Right lung (tissue), 5 donors: ENCODE results near the gene SRR. TPM values are rescaled to one million over a fixed set of nuclear protein-coding genes. Genes with fewer than 3 reads are reported as not detected.
"Not testable (repeated sequence)": the region's sequence is repeated elsewhere in the genome, so short reads cannot be mapped to it uniquely, and the experiment has no call there.

Source experiments
- DNase-seq, 2 donors: peaks; one replicate each; pipeline ENCODE4 v3.0.0-alpha.2; 2013
- polyA plus RNA-seq, 5 donors: library from polyadenylated mRNA; unstranded; fragments of 120-200 nt; gene quantifications; one replicate each; pipeline versions ENCODE4 v1.2.1 to v1.2.3, GENCODE V29; 2013; ENCODE audit warnings: inconsistent platforms in 1 of 5, low replicate concordance in 1 of 5; ENCODE audit not compliant: insufficient read length in 5 of 5, insufficient read depth in 1 of 5

Gene SRR
- polyA plus RNA-seq, 5 donors = 21.0 to 25.7 (median 24.7) TPM

DNA sequence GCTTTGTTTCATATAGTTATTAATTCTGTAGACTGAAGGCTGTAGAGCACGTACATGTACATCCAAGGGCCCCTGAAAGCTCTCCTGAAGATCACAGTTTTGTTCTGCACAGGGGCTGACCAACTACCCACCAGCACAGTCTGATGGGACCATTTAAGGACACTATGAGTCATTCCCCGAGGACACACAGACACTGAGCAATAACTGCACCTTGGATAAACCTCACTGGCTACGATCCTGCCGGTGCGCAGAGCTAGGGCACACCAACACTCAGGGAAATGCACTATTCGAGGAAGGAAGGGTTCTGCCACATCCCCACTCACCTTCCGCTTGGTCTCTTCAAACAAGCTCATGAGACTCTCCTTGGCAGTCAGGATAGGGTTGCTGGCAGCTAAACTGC, 20.4 kb upstream of the SRR start:
- no peak for DNase-seq

DNA sequence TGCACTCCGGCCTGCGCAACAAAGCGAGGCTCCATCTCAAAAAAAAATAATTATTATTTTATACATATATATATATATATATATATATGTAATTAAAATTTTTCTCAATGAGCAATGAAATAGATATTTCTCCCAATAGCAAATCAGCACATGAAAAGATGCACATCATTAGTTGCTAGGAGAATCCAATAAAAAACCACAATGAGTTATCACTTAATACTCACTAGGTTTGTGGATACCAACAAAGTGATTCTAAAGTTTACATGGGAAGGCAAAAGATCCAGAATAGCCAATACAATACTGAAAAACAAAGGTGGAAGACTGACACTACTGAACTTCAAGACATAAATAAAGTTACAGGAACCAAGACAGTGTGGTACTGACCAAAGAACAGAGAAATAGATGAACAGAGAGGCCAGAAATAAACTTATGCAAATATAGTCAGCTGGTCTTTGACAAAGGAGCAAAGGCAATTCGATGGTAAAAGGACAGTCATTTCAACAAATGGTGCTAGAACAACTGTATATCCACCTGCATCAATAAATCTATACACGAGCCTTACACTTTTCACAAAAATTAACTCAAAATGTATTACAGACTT, 13.8 kb upstream of the SRR start:
- no peak for DNase-seq

DNA sequence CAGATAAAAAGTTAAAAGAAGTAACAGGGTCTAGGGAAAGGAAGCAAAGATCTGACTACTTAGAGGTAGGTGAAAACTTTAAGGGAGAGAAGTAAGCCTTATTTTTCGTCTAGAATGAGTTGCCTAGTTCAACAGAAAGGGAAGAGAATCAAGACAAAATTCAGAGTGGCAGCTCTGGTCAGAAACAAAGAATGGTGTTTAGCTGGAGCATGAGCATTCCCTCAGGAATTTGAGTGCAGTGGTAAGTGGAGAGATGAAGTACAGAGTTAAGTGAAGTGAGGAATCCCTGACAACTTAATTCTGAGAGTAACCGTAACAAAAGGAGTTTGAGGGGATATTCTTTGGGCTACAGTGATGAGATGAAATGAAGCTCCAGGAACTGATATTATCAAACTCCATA, 11.7 kb upstream of the SRR start:
- DNase-seq = no peak

DNA sequence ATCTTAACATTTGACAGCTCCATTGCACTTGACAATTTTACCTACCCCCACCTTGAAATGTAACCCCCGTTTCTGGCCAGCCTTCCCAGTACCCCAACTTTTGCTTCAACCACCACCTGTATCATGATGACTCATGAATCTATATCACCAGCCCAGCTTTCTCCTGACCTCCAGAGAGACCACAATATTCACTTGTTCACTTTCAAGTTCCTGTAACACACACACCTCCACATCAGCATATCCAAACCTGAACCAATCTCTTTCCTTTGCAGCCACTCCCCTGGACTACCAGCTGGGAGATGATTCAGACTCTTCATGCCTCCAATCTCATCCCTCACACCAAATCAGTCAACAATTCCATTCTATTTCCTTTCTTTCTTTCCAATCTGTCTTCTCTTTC, 8.2 kb upstream of the SRR start:
- no peak for DNase-seq

DNA sequence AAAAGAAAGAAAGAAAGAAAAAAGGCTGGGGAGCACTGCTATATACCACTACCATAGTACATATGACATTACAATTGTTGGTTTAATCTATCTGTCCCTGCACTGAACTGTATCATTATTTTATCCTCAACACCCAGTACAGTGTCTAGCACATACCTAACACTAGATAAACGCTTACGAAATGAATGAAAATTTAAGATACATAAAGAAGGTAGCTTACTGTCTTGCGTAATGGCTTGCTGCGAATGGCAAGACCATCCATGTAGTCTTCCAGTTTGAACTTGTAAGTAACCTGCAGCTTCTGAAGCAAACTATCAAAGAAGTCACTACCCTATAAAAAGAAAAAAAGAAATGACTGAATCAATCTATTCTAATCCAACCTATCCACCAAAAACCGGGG, 6.7 kb upstream of the SRR start:
- no peak for DNase-seq

DNA sequence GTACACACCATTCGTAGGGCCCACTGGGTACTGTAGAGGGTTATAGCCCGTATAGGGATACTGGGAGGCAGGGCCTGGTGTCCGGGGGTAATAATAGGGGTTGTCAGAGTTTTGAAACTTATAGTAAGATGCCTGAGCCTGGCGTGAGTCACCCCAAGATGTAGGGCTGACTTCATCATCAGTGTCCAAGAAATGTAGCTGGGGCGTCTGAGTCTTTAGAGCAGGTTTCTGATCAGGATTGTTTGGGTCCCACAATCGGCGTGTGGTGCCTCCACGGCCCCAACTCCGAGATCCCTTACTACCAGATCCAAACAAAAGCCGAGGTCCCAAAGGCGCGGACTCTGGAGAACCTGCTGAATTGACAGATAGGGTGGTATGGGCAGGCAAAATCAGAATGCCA, 4.6 kb upstream of the SRR start:
- DNase-seq = no peak

DNA sequence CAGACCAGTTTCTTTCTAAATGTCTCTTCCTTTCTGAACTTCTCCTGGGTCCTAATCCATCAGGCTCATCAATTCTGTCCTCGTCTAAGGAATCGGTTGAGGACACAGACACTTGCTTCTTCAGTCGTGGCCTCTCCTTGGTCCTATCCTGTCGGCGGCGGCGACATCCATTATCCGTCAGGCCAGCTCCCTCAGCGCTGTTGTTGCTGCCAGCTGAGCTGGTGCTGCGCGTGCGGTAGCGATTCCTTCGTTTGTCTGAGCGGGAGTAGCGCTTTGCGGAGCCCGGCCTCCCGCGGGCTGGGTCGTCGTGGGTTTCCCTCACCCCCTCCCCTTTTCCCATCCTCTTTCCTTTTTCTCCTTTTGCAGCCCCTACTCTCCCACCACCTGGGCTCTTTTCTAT, 4.0 kb upstream of the SRR start:
- no peak for DNase-seq

DNA sequence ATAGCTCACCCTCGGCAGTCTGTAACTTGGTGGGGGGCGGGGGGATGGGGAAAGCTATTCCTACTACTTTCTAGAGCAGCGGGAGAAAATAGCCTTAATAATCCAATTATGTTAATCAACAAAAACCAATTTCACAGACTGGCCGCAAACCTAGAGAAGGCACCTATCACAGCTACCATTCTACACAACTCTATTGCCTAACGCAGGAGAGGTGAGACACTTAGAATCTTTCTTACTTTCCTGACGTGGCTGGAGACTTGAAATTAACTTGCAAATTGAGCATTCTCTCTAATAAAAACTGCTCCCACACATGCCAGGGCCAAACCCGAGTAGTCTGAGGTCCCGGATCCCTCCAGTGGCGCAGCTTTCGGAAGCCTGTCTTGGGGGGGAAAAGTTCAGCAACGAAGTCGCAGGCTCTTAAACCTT, 959 bp upstream of the SRR start:
- DNase-seq = no peak

DNA sequence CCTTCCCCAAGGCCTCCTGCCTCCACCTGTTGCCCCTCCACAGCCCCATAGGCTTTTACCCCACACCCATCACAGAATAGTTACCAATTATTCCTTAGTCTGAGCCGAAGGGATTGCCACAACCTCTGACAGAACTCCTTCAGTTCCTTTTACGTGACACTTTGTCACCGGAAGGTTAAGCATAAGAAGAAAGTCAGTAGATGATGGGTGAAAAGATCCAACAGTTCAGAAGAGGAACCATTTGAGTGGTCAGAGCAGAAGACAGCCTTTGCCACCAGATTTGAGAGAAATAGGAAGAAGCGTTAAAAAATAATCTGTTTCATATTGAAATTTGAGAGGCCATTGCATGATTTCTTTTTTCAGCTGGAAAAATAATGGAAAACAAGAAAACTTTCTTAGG, 1.2 kb downstream of the SRR start:
- DNase-seq = no peak

DNA sequence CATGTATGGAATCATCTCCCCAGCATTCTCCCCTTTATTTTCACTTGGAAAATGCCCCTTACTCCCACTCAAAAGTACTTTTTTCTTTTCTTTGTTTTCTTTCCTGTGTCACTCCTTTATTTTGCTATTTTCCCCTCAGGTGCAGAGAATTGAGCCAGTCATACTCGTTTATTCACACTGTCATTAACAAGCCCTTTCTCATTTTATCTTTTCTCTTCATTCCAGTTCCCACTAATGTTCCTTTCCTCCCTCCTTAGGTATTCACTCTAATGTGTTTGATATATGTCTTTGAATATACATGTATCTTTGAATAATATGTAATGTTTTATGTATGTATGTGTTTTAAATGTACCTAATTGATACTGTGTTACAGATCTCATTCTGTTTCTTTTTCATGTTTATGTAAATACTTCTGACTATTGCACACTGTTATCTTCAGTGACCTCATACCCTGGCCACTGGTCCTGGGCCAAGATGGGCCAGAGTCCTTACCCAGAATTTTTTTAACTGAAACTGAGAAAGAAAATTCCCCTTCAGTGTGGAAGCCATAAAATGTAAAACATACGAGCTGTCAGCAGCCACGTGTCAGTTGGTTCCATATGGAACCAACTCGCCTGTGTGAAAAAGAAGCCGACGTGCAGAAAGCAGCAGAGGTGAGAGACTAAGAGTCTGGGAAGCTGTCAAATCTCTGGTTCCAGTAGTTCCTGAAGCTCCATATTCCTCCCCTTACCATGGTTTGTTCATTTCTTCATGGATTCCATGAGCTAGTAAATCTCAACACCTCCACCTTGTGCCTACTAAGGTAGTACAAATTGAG, 5.8 kb downstream of the SRR start:
- no peak for DNase-seq

DNA sequence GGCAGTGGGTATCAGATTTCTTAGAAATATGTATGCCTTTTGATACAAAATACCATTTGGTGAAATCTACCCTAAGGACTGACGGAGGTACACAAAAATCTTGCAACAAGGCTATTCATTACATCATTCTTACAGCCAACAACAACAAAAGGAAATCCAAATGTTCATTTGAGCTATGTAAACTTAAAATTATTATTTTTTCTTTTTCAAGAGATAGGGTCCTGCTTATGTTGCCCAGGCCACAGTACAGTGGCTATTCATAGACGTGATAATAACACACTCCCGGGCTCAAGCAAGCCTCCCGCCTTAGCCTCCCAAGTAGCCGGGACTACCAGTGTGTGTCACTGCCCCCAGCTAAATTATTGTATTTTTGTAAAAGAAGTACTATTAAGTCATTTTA, 9.0 kb downstream of the SRR start:
- no peak for DNase-seq

DNA sequence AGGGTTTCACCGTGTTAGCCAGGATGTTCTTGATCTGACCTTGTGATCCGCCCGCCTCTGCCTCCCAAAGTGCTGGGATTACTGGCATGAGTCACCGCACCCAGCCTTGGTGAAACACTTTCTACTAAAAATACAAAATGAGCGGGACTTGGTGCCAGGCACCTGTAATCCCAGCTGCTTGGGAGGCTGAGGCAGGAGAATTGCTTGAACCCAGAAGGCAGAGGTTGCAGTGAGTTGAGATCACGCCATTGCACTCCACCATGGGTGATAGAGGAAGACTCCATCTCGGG, 13.1 kb downstream of the SRR start:
- DNase-seq = not testable (repeated sequence)

DNA sequence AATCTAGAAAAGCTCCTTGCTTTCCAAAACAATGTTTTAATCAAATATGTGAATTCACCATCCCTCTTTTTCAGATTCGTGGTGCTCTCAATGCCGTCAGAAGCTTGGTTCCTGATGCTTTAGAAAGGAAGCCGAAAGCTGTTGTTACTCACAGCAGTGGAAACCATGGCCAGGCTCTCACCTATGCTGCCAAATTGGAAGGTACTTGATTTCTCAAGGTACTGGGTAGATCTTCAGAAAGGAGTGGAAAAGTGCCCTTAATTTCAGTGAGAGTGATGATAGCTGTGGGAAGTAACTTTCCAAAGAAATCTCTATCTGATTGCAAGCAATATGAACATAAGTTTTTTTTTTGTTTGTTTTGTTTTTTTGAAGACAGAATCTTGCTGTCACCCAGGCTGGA, 14.0 kb downstream of the SRR start:
- no peak for DNase-seq

DNA sequence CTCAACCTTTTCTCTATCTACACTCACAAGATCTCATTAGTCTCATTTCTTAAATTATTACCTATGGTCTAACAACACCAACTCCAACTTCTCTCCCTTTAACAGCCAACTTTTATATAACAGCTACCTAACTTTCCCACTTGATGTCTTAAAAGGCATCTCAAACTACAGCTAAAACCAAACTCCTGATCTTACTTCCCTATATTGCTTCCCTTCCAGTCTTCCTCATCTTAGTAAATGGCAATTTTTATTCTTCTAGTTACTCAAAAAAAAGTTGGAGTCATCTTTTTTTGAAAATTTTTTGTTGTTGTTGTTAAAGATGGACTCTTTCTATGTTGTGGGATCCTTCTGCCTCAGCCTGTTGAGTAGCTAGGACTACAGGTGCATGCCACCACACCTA, 15.3 kb downstream of the SRR start:
- no peak for DNase-seq

DNA sequence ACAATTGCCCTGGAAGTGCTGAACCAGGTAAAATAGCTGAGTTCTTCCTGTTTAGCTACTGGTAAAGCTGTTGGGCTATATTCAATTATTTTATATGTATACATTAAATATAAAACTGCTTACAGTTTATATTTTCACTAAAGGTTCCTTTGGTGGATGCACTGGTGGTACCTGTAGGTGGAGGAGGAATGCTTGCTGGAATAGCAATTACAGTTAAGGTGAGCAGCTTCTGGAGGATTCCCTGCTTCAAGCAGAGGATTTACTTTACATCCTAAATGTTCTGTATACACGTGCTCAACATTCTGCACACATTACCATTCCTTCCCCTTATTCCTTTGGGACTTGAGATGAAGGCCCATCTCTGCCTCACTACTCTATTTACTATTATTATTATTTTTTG, 17.6 kb downstream of the SRR start:
- no peak for DNase-seq

DNA sequence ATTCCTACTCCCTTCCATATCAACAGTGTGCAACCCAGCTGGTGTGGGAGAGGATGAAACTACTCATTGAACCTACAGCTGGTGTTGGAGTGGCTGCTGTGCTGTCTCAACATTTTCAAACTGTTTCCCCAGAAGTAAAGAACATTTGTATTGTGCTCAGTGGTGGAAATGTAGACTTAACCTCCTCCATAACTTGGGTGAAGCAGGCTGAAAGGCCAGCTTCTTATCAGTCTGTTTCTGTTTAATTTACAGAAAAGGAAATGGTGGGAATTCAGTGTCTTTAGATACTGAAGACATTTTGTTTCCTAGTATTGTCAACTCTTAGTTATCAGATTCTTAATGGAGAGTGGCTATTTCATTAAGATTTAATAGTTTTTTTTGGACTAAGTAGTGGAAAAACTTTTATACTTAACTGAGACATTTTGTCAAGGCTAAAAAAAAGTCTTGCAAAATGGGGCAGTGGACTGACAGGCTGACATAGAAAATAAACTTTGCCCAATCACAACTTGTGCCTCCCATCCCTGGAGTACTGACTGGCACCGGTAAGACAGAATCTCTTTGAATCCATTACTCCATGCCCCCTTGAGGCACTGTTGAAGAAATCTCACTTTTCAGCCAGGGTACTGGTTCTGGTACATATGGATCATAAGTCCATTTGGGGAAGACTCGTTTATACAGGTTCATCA, 20.0 kb downstream of the SRR start:
- DNase-seq = no peak

DNA sequence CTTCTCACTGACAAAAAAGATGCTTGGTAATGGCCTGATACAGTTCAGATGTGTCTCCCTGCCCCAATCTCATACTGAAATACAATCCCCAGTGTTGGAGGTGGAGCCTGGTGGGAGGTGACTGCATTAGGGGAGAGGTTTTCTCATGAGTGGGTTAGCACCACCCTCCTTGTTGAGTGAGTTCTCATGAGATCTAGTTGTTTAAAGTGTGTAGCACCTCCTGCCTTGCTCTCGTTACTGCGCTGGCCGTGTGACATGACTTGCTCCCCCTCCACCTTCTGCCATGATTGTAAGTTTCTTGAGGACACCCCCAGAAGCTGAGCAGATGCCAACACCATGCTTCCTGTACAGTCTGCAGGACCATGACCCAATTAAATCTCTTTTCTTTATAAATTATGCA, 27.6 kb downstream of the SRR start:
- no peak for DNase-seq

DNA sequence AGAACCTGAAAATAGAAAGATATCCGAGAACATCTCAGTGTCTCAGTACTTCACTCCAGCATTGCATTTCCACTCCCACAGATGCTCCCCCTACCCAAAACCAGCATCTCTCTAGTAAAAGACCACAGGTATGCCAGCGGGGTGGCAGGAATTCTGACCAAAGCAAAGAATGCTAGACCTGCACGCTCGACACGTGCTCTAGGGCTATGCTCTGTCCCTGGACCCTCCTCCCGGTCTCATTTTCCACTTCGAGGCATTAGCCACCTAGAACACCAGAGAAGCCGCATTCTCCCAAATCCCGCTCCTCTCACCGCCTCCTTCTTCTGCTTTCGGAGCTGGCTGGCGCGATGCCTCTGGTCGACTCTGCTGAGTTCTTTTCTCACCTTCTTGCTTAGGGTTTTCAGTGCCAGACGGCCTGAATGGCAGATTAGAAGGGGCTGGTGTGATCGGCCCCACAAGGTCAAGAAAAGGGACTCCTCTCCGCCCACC, 32.0 kb downstream of the SRR start:
- DNase-seq = no peak

DNA sequence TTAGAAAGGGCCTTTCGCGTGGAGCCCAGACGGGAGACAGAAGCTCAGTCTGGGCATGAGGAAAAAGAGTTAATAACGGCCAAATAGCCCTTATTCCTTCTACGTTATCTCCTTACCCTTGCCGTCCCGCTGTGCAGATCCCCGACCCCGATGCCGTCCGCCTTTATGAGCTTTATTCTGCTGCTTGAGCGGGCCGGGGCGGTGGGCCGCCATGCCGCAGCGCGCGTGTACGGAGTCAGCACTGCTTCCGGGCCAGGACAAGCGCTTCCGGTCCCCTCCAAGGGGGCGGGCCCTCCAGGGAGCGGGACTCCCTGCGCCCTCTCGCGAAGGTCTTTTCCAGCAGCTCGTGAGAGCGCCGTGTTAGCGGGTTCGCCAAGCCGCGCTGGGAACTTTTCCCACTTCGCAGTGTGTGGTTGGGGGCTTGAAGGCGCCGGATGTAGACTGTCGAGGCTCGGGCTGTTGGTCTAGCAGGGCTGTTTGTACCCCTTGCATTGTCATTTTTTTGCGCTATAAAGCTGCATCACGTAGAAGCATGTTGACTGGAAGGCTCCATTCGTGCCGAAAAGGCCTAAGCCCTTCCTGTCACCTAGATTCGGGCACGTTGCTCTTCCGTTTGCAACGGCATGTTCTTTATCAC, 32.6 kb downstream of the SRR start, which contains the start of gene TSR1:
TSS of gene TSR1 (minus strand) at position 243 of the 637 bp plus-strand sequence. CDS start at position 213, 30 bp downstream.
- DNase-seq = peak; percentile 89

DNA sequence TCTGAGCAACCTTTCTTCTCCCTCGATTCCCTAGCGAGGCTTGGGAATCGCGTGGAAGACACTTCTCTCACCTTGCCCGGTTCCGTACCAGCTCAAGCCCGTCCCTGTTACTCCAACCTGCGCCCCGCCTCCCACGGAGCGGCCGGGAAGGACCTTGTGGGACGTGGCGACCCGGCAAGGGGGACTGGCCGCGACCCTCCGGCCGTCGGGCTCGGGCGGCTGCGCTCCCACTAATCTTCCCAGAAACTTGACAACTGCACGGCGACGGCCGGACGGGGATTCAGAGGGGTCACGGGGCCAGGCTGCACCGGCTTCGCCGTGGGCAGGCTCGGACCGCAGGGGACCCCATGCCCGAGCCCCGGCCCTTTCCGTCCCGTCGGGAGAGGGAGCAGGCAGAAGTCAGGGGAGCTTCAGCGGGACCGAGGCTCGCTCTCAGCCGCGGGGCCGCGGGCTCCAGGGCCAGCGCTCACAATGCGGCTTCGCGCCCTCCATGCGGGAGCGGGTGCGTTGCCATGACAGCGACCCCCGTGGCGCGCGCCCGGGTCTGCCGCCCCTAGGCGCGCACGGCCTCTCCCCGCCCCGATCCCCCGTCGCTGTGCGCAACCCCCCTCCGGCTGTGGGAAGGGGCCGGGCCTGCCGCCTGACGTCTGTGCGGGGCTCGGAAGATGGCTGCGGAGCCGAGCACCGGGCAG, 33.2 kb downstream of the SRR start, which contains the start of gene SGSM2:
TSS of gene SGSM2 (plus strand) at position 650 of the 692 bp plus-strand sequence. CDS start 188 bp downstream, outside the sequence.
- DNase-seq = peak; percentile 57 to 63

DNA sequence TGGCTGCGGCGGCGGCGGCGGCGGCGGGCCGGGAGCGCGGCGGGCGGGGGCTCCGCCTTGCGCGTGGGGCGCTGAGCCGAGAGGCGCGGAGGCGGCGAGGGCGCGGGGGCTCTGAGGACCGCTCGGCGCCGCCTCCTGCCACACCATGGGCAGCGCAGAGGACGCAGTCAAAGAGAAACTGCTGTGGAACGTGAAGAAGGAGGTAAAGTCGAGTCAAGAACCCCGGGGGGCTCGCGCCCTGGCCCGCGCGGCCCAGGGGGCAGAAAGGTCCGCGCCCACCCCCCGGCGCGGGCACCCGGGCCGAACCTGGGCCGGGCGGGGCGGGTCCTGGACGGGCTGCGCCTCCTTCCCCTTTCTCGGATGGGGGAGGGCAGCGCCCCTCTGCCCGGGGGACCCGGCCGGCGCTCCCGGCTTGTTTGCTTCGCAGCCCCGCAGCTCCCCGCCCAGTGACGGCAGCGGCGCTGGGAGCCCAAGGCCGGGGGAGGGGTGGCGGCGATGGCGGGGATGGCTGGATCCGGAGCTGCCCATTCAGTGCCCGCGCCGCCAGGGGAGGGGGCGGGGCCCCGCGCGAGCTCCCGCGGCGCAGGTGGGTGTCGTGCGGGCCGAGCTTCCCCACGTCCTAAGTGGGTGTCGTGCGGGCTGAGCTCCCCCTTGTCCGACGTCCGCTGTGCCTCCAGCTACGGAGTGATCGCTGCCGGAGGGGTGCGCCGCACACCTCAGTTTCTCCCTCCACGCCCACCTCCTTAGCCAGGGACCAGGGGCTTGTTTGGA, 34.0 kb downstream of the SRR start:
- DNase-seq = peak; percentile 24 to 47
